ENCODE measurements around the gene MAP2K5. TPM values are rescaled to one million over a fixed set of nuclear protein-coding genes. Genes with fewer than 3 reads are reported as not detected.

Gene MAP2K5
- total RNA-seq, 1 donor from 2014 or later, result 8.0 TPM

DNA sequence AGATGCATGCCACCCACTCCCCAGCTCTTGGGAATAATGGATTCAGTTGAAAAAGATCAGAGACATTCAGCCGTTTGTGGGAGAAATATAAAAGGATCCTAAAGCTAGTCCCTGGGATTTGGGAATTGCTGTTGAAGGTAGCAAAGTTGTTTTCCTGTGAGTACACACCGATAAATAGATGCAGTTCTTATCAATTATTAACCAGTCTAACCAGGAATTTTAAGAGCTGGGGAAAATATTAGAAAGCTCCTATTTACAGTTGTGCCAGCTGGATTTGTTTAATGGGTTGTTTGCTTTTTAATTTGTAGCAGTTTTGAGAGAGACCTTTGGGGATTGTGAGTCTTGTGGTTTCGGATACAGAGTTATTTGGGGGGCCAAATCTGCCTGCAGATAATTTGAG, 238.6 kb downstream of the MAP2K5 start:
- no peak for DNase-seq (ENCODE audit: low read depth)
- H3K4me3 ChIP-seq (ENCODE audit: low read depth, low read length), result no peak overlapping the region
- no peaks in the 10 kb centered on the region for H3K36me3 ChIP-seq (ENCODE audit: control insufficient read depth, insufficient read depth, low read length)
- TF ChIP-seq, protein P1, sequence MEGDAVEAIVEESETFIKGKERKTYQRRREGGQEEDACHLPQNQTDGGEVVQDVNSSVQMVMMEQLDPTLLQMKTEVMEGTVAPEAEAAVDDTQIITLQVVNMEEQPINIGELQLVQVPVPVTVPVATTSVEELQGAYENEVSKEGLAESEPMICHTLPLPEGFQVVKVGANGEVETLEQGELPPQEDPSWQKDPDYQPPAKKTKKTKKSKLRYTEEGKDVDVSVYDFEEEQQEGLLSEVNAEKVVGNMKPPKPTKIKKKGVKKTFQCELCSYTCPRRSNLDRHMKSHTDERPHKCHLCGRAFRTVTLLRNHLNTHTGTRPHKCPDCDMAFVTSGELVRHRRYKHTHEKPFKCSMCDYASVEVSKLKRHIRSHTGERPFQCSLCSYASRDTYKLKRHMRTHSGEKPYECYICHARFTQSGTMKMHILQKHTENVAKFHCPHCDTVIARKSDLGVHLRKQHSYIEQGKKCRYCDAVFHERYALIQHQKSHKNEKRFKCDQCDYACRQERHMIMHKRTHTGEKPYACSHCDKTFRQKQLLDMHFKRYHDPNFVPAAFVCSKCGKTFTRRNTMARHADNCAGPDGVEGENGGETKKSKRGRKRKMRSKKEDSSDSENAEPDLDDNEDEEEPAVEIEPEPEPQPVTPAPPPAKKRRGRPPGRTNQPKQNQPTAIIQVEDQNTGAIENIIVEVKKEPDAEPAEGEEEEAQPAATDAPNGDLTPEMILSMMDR (IDR thresholded peaks at IDR 0.05; ENCODE audit: insufficient read depth, low read length, poor library complexity, severe bottlenecking), result no peak
- no peaks in the 10 kb centered on the region for H3K27me3 ChIP-seq (ENCODE audit: control insufficient read depth, insufficient read depth, low read length)

DNA sequence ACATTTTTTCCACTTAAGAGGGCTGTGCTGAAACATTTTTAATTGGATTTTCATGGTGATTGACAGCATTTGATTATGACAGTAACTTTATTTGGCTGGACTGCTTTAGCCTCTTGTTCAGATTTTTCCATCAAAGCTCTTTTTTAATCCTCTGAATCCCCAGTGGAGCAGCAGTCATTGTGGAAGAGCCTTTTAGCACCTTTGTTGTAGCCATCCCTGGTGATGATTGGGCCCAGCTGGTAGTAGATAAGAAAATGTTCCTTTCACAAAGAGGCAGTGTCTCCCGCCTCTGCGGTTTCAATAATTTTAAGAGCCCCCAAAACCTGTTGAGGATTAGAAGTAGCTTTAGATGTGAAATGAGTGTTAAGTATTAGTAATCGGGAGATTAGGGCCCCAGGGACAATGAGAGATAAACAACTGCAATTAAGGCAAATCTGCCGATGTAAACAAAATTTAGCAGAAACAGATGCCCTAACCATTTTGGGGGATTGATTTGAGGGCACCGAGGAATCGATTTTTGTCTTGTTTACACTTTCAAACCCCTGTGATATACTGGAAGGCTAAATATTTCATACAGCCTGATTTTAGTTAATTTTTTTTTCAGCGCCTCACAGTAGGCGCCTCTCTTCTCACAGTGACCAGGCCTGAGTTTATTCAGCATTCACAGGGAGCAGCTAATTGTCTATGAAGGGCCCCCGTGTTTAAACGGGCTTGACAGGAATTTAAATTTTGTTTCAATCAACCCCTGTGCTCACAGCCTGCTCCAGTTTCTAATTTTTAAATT, 239.6 kb downstream of the MAP2K5 start:
- Histone ChIP-seq H3K36me3 (ENCODE audit: control insufficient read depth, insufficient read depth, low read length) (no peaks in the 10 kb centered on the region), H3K27me3 (ENCODE audit: control insufficient read depth, insufficient read depth, low read length) (no peaks in the 10 kb centered on the region), H3K4me3 (ENCODE audit: low read depth, low read length) (no peak overlapping the region)
- DNase-seq (ENCODE audit: low read depth), result no peak
- TF ChIP-seq, protein P1 (IDR thresholded peaks at IDR 0.05; ENCODE audit: insufficient read depth, low read length, poor library complexity, severe bottlenecking), result no peak

DNA sequence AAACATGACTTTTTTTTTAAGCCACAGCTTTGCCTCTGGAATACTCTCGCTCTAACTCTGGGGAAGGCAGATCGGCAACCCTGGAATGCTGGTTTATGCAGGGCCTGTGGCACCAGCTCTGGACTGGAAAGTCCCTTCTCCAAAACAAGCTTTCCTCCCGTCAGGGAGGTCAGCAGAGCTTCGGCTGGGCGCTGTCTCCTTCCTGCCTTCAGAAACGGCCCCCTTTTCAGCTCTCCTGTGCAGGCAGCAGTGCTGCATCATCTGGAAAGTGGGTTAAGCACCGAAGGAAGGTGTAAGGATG, 240.1 kb downstream of the MAP2K5 start:
- TF ChIP-seq, protein P1 (IDR thresholded peaks at IDR 0.05; ENCODE audit: insufficient read depth, low read length, poor library complexity, severe bottlenecking), result no peak
- H3K4me3 ChIP-seq (ENCODE audit: low read depth, low read length), result no peak overlapping the region
- H3K36me3 ChIP-seq (ENCODE audit: control insufficient read depth, insufficient read depth, low read length), result no peaks in the 10 kb centered on the region
- no peak for DNase-seq (ENCODE audit: low read depth)
- H3K27me3 ChIP-seq (ENCODE audit: control insufficient read depth, insufficient read depth, low read length), result no peaks in the 10 kb centered on the region

DNA sequence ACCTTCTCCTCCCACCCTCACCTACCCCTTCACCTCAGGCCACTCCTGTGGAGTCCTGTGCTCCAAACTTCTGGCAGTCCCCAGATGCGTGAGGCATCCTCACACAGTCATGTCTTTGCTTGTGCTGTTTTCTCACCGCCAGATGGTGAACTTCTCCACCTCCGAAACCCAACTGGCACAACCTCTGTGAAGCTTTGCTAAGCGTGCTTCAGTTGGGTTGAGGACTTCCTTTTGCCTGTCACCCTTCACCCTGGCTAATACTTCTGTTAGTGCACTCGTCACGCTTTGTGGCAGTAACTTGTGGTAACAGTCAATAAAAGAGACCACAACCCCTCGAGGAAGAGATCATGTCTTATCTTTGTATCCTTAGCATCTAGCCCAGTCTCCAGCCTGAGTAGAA, 240.8 kb downstream of the MAP2K5 start:
- no peaks in the 10 kb centered on the region for H3K36me3 ChIP-seq (ENCODE audit: control insufficient read depth, insufficient read depth, low read length)
- H3K27me3 ChIP-seq (ENCODE audit: control insufficient read depth, insufficient read depth, low read length), result no peaks in the 10 kb centered on the region
- no peak for DNase-seq (ENCODE audit: low read depth)
- H3K4me3 ChIP-seq (ENCODE audit: low read depth, low read length), result no peak overlapping the region
- TF ChIP-seq, protein P1 (IDR thresholded peaks at IDR 0.05; ENCODE audit: insufficient read depth, low read length, poor library complexity, severe bottlenecking), result no peak

DNA sequence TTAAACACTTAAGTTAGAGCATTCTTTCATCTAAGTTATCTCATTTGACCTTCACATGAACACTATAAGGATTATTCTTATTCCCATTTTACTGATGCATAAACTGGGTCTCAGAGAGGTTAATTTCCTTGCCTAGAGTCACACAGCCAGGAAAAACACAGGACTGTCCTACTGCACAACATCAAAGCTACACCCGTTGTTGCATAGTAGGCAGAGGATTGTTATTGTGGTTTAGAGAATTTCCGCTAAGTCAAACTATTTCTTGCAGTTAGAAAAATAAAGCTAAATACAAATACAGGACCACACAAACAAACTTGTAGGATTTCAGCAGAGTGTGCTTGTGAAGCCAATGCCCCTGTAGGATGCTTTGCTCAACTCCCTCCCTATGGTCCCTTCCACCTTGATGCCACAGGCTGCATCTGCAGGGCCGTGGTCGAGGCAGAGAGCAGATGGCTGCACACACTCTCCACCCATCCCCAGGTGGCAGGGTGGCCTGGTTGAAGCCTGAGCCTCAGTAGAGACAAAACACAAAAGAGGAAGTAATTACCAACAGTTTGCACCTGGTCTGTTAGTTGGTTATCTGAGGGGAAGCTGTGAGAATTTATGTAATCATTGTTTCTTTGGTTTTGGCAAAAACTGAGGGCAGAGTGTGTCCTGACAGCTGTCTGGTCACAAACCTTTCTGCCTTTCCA, 241.7 kb downstream of the MAP2K5 start:
- no peak for DNase-seq (ENCODE audit: low read depth)
- Histone ChIP-seq H3K36me3 (ENCODE audit: control insufficient read depth, insufficient read depth, low read length) (no peaks in the 10 kb centered on the region), H3K27me3 (ENCODE audit: control insufficient read depth, insufficient read depth, low read length) (no peaks in the 10 kb centered on the region), H3K4me3 (ENCODE audit: low read depth, low read length) (no peak overlapping the region)
- TF ChIP-seq, protein P1 (IDR thresholded peaks at IDR 0.05; ENCODE audit: insufficient read depth, low read length, poor library complexity, severe bottlenecking), result no peak

Data from kidney epithelial cell (primary cell).